Measurements from ENCODE around the gene PTGDS. TPM values are rescaled to one million over a fixed set of nuclear protein-coding genes. Genes with fewer than 3 reads are reported as not detected.

Gene PTGDS
- total and polyA plus RNA-seq, 2 donors (not counting 1 experiment from before 2014, with no cell fraction given), result 0.13 TPM; not detected in 1

DNA sequence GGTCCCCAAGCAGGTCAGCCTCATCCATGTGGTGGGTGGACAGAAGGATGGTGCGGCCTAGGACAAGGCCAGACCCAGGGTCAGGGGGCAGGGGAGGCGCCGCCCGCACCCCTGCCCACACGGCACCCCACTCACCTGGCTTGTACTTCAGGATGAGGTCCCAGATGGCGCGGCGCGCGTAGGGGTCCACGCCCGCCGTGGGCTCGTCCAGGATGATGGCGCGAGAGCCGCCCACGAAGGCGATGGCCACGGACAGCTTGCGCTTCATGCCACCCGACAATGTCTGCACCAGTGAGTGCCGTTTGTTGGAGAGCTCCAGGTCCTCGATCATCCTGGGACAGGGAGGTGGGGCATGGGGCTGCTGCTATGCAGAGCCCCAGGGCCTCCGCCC is 38.2 kb downstream of the PTGDS start:
- CTCF ChIA-PET, result no interaction called here

DNA sequence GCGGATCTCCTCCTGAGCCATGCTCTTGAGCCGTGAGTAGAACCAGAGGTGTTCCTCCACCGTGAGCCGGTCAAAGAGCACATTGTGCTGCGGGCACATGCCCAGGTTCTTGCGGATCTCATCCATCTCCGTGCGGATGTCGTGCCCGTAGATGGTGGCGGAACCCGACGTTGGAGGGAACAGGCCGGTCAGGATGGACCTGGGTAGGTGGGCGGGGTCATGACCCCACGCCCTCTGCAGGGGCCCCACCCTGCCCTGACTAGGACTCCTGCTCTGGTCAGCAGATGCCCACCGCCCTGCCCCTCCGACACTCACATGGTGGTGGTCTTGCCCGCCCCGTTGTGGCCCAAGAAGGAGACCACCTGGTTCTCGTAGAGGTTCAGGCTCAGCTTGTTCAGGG is 38.7 kb downstream of the PTGDS start:
- peaks cover 1 to 5% of the 10 kb centered on the region in 2 experiments for H3K36me3 ChIP-seq (replicated peaks in 1 of 2; ENCODE audit: control extremely low read depth in 1 of 2, control insufficient read depth in 1 of 2, extremely low read depth in 1 of 2, insufficient read depth in 2 of 2, low read length in 1 of 2)
- Mint-ChIP-seq H3K27ac (no peak overlapping the region), H3K27me3 (no peaks in the 10 kb centered on the region), H3K4me3 (no peak overlapping the region), H3K9me3 (ENCODE audit: insufficient read depth) (no peaks in the 10 kb centered on the region), H3K4me1 (no peaks in the 10 kb centered on the region)
- H3K79me2 ChIP-seq (ENCODE audit: control insufficient read depth, insufficient read depth, low read length), result no peaks in the 10 kb centered on the region
- no peaks in the 10 kb centered on the region for H3K9me3 ChIP-seq (ENCODE audit: control extremely low read depth in 1 of 3, control insufficient read depth in 2 of 3, insufficient read depth in 1 of 3, low read length in 2 of 3)
- no peak for ATAC-seq (ENCODE audit: low read depth)
- no peaks in the 10 kb centered on the region for H4K20me1 ChIP-seq (ENCODE audit: control insufficient read depth, insufficient read depth, low read length, poor library complexity, severe bottlenecking)
- no peak overlapping the region for H3K4me2 ChIP-seq (replicated peaks; ENCODE audit: low read depth, low read length, poor library complexity, severe bottlenecking)
- no peak overlapping the region for H3K4me3 ChIP-seq (ENCODE audit: control extremely low read depth in 1 of 5, extremely low read depth in 1 of 5, insufficient read depth in 1 of 5, low read depth in 2 of 5, low read length in 4 of 5)
- ChIA-PET POLR2A (no interaction called here), CTCF (no interaction called here)
- H3K27ac ChIP-seq (ENCODE audit: low read length in 2 of 2), result no peak overlapping the region
- no peak overlapping the region for H3K9ac ChIP-seq (ENCODE audit: low read length)
- H3K4me1 ChIP-seq (ENCODE audit: control insufficient read depth in 2 of 2, insufficient read depth in 2 of 2, low read length in 2 of 2), result no peaks in the 10 kb centered on the region
- TF ChIP-seq EZH2 (IDR thresholded peaks at IDR 0.05; ENCODE audit: borderline replicate concordance, insufficient read depth, low read depth, low read length, poor library complexity, severe bottlenecking), result no peak
- TF ChIP-seq, protein P1, sequence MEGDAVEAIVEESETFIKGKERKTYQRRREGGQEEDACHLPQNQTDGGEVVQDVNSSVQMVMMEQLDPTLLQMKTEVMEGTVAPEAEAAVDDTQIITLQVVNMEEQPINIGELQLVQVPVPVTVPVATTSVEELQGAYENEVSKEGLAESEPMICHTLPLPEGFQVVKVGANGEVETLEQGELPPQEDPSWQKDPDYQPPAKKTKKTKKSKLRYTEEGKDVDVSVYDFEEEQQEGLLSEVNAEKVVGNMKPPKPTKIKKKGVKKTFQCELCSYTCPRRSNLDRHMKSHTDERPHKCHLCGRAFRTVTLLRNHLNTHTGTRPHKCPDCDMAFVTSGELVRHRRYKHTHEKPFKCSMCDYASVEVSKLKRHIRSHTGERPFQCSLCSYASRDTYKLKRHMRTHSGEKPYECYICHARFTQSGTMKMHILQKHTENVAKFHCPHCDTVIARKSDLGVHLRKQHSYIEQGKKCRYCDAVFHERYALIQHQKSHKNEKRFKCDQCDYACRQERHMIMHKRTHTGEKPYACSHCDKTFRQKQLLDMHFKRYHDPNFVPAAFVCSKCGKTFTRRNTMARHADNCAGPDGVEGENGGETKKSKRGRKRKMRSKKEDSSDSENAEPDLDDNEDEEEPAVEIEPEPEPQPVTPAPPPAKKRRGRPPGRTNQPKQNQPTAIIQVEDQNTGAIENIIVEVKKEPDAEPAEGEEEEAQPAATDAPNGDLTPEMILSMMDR (IDR thresholded peaks at IDR 0.05), result no peak
- no peak overlapping the region for H2AFZ ChIP-seq (ENCODE audit: insufficient read depth, low read depth, low read length, poor library complexity, severe bottlenecking)
- intact Hi-C loops (cut with micrococcal nuclease), result no loop called here
- H3K27me3 ChIP-seq (replicated peaks in 1 of 4; ENCODE audit: control extremely low read depth in 1 of 4, control insufficient read depth in 3 of 4, insufficient read depth in 4 of 4, low read length in 3 of 4), result no peaks in the 10 kb centered on the region
- DNase-seq, result no peak
- 97% methylated on average over 21 of the region's 21 CpGs for WGBS (ENCODE audit: insufficient coverage)

More for the DNA sequence above, 38.2 kb downstream of the PTGDS start:
- Histone ChIP-seq H3K4me2 (replicated peaks; ENCODE audit: low read depth, low read length, poor library complexity, severe bottlenecking) (no peak overlapping the region), H3K36me3 (replicated peaks in 1 of 2; ENCODE audit: control extremely low read depth in 1 of 2, control insufficient read depth in 1 of 2, extremely low read depth in 1 of 2, insufficient read depth in 2 of 2, low read length in 1 of 2) (peaks cover 1 to 5% of the 10 kb centered on the region in 2 experiments), H3K9ac (ENCODE audit: low read length) (no peak overlapping the region), H3K4me1 (ENCODE audit: control insufficient read depth in 2 of 2, insufficient read depth in 2 of 2, low read length in 2 of 2) (no peaks in the 10 kb centered on the region), H3K79me2 (ENCODE audit: control insufficient read depth, insufficient read depth, low read length) (no peaks in the 10 kb centered on the region), H3K9me3 (ENCODE audit: control extremely low read depth in 1 of 3, control insufficient read depth in 2 of 3, insufficient read depth in 1 of 3, low read length in 2 of 3) (no peaks in the 10 kb centered on the region), H3K4me3 (ENCODE audit: control extremely low read depth in 1 of 5, extremely low read depth in 1 of 5, insufficient read depth in 1 of 5, low read depth in 2 of 5, low read length in 4 of 5) (no peak overlapping the region), H2AFZ (ENCODE audit: insufficient read depth, low read depth, low read length, poor library complexity, severe bottlenecking) (no peak overlapping the region), H3K27me3 (replicated peaks in 1 of 4; ENCODE audit: control extremely low read depth in 1 of 4, control insufficient read depth in 3 of 4, insufficient read depth in 4 of 4, low read length in 3 of 4) (no peaks in the 10 kb centered on the region), H4K20me1 (ENCODE audit: control insufficient read depth, insufficient read depth, low read length, poor library complexity, severe bottlenecking) (no peaks in the 10 kb centered on the region), H3K27ac (ENCODE audit: low read length in 2 of 2) (no peak overlapping the region)
- Mint-ChIP-seq H3K9me3 (ENCODE audit: insufficient read depth) (no peaks in the 10 kb centered on the region), H3K27me3 (no peaks in the 10 kb centered on the region), H3K27ac (no peak overlapping the region), H3K4me3 (no peak overlapping the region), H3K4me1 (no peaks in the 10 kb centered on the region)
- no peak for DNase-seq
- intact Hi-C loops (cut with micrococcal nuclease), result no loop called here
- no peak for TF ChIP-seq EZH2 (IDR thresholded peaks at IDR 0.05; ENCODE audit: borderline replicate concordance, insufficient read depth, low read depth, low read length, poor library complexity, severe bottlenecking)
- TF ChIP-seq, protein P1 (IDR thresholded peaks at IDR 0.05), result no peak
- ATAC-seq (ENCODE audit: low read depth), result no peak
- POLR2A ChIA-PET, result no interaction called here
- 100% methylated on average over 17 of the region's 25 CpGs for WGBS (ENCODE audit: insufficient coverage)

Measured in B cell (primary cell).